Measurements from ENCODE around the gene TRERF1. TPM values are rescaled to one million over a fixed set of nuclear protein-coding genes. Genes with fewer than 3 reads are reported as not detected.

Gene TRERF1
- total RNA-seq, 1 donor from 2014 or later: 13.2 TPM

DNA sequence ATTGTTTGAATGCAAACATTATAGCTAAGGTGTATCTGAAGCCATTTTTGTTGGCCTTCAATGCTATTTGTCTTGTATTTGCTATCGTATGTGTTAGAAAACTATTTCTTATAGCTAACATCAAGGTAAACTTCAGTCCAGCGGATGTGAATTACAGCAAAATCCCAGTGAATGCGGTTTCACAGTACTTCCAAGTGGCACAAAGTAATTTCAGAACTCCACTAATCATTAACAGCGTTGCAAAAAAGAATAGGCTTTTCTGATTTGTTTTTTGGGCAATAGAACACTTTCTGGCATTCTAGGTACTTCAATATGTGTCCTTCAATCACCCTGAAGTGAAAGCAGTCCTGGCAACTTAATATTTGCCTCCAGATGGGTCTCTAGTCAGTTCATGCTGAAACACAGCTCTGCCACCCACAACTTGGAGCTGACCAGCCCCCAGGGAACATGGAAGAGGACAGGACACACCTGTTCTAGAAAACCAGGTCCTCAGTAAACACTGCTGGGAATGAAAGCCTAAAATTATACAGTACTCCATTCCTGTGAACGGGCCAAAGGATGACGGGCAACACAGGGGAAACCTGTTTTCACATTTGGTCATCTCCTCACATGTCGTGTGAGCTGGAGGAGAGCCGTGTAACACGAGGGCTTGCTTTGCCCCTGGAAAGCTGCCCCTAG, 224.4 kb downstream of the TRERF1 start:
- Mint-ChIP-seq H3K4me3 (peak overlapping the region; percentile 82), H3K36me3 (peaks cover 3% of the 10 kb centered on the region), H3K9me3 (no peaks in the 10 kb centered on the region), H3K27me3 (no peaks in the 10 kb centered on the region), H3K4me1 (ENCODE audit: unreplicated experiment) (peaks cover 16% of the 10 kb centered on the region), H3K27ac (peak overlapping the region; percentile 100)
- TF ChIP-seq, protein P1, sequence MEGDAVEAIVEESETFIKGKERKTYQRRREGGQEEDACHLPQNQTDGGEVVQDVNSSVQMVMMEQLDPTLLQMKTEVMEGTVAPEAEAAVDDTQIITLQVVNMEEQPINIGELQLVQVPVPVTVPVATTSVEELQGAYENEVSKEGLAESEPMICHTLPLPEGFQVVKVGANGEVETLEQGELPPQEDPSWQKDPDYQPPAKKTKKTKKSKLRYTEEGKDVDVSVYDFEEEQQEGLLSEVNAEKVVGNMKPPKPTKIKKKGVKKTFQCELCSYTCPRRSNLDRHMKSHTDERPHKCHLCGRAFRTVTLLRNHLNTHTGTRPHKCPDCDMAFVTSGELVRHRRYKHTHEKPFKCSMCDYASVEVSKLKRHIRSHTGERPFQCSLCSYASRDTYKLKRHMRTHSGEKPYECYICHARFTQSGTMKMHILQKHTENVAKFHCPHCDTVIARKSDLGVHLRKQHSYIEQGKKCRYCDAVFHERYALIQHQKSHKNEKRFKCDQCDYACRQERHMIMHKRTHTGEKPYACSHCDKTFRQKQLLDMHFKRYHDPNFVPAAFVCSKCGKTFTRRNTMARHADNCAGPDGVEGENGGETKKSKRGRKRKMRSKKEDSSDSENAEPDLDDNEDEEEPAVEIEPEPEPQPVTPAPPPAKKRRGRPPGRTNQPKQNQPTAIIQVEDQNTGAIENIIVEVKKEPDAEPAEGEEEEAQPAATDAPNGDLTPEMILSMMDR (conservative IDR thresholded peaks at IDR 0.05): no peak
- no peak for DNase-seq (ENCODE audit: extremely low spot score, unreplicated experiment)

DNA sequence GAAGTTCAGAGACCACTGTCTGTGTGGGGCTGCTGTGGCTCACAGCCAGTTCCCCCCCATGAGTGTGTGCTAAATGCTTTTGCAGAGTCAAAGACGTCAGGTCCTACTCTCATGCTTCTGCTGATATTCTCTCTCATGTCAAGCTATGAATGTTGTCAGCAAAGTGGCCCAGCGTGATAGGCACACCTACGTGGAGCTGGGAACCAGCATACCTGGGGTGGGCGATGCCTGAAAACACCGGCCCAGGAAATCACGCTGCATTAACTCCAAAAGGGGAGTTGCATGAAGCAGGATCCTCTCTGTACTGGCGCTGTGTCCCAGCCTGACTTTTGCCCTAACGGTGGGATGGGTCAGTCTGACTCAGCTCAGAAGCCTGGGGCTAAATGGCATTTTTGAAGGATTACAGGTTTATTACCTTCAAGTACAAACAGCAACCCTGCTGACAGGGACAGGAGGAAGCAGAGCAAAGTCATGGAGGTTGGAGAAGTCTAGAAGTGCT, 225.0 kb downstream of the TRERF1 start:
- no peaks in the 10 kb centered on the region for H3K27me3 Mint-ChIP-seq
- H3K4me3 Mint-ChIP-seq: peak overlapping the region; percentile 82
- no peak for DNase-seq (ENCODE audit: extremely low spot score, unreplicated experiment)

DNA sequence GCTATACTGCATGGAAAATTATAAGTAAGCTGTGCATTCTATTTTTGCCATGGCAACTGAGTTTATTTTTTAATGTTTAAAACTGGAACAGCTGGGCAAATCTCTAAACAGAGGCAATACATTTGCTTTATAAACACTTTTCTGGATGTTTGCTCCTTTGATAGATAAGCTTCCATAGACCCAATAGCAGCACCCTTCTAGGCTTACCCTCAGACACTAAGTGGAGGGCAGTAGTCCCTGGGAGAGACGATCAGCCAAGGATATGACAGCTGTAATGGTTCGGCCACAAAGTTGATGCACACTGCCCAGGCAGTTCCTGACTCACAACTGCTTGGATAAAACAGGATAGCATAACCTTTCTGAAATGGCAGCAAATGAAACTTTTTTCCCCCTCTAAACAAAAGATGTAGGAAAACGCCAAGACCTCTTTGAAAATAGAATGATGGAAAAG, 225.5 kb downstream of the TRERF1 start:
- Mint-ChIP-seq H3K27me3 (no peaks in the 10 kb centered on the region), H3K4me1 (ENCODE audit: unreplicated experiment) (peaks cover 16% of the 10 kb centered on the region), H3K27ac (peak overlapping the region; percentile 100), H3K36me3 (no peaks in the 10 kb centered on the region), H3K9me3 (no peaks in the 10 kb centered on the region), H3K4me3 (peak overlapping the region; percentile 82)
- TF ChIP-seq, protein P1 (conservative IDR thresholded peaks at IDR 0.05): no peak
- DNase-seq (ENCODE audit: extremely low spot score, unreplicated experiment): no peak

More for the DNA sequence above, 225.0 kb downstream of the TRERF1 start:
- peak overlapping the region; percentile 100 for H3K27ac Mint-ChIP-seq
- H3K36me3 Mint-ChIP-seq: no peaks in the 10 kb centered on the region
- TF ChIP-seq, protein P1 (conservative IDR thresholded peaks at IDR 0.05): no peak
- H3K4me1 Mint-ChIP-seq (ENCODE audit: unreplicated experiment): peaks cover 16% of the 10 kb centered on the region
- H3K9me3 Mint-ChIP-seq: no peaks in the 10 kb centered on the region

DNA sequence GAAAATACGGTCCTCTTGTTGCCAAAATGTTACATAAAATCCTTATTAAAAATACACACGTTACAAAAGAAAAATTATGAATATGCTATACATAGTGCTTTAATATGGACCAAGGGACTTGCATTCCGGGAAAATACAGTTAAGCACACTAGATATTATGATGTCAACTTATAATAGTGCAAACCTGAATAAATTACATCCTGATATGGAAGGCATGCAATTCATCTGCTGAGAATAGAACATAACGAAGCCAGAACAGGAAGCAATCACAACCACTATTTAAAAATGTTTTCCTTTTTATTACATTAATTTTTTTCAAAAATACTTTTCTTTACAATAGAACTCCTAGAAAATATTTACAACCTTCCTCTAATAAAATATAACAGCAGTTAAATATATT, 226.3 kb downstream of the TRERF1 start:
- H3K4me1 Mint-ChIP-seq (ENCODE audit: unreplicated experiment): peaks cover 16% of the 10 kb centered on the region
- TF ChIP-seq, protein P1 (conservative IDR thresholded peaks at IDR 0.05): no peak
- H3K9me3 Mint-ChIP-seq: no peaks in the 10 kb centered on the region
- no peak overlapping the region for H3K4me3 Mint-ChIP-seq
- no peaks in the 10 kb centered on the region for H3K36me3 Mint-ChIP-seq
- peak overlapping the region; percentile 100 for H3K27ac Mint-ChIP-seq
- no peak for DNase-seq (ENCODE audit: extremely low spot score, unreplicated experiment)
- no peaks in the 10 kb centered on the region for H3K27me3 Mint-ChIP-seq

DNA sequence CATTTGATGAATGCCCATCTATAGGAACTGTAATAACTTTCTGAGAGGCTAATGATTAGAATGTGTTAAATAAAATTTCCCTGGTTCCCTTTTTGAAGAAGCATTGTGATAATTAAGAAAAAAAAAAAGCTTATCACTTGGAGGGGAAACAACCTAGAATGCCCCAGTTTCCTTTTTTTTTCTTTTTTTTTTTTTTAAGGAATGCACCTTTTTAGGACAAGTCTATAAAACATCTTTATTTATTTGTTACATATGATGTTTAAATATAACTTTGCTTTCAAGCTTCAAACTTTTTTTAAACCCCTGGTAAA, 226.7 kb downstream of the TRERF1 start:
- no peaks in the 10 kb centered on the region for H3K27me3 Mint-ChIP-seq
- DNase-seq (ENCODE audit: extremely low spot score, unreplicated experiment): no peak
- no peak overlapping the region for H3K4me3 Mint-ChIP-seq
- no peaks in the 10 kb centered on the region for H3K9me3 Mint-ChIP-seq
- peak overlapping the region; percentile 77 for H3K27ac Mint-ChIP-seq
- TF ChIP-seq, protein P1 (conservative IDR thresholded peaks at IDR 0.05): no peak
- H3K4me1 Mint-ChIP-seq (ENCODE audit: unreplicated experiment): peaks cover 16% of the 10 kb centered on the region
- H3K36me3 Mint-ChIP-seq: no peaks in the 10 kb centered on the region
